GM18502 (cell line): Measurements from ENCODE around the gene ARHGAP33.
"Not testable (repeated sequence)": the region's sequence is repeated elsewhere in the genome, so short reads cannot be mapped to it uniquely, and the experiment has no call there.

Source experiments
- ATAC-seq: cut with Tn5 transposase; IDR thresholded peaks from one replicate; pipeline ENCODE4 v1.9.1; 2021; ENCODE audit warnings: mild to moderate bottlenecking; ENCODE audit not compliant: unreplicated experiment, poor library complexity

ARHGAP33 gene

GRCh38 chr19:35789978-35790944, 14.9 kb downstream of the ARHGAP33 start:
- no peak for ATAC-seq

- ATAC-seq, result no peak
Observed at GRCh38 chr19:35790981-35791813, 15.8 kb downstream of the ARHGAP33 start.

- no peak for ATAC-seq
Observed at GRCh38 chr19:35791814-35792279, 16.5 kb downstream of the ARHGAP33 start.

- no peak for ATAC-seq
Observed at GRCh38 chr19:35792312-35792711, 16.9 kb downstream of the ARHGAP33 start.

GRCh38 chr19:35792888-35793287, 17.5 kb downstream of the ARHGAP33 start:
- ATAC-seq, result no peak

GRCh38 chr19:35793381-35794165, 18.2 kb downstream of the ARHGAP33 start:
- no peak for ATAC-seq

- ATAC-seq, result not testable (repeated sequence)
Observed at GRCh38 chr19:35795564-35795963, 20.2 kb downstream of the ARHGAP33 start.

- no peak for ATAC-seq
Observed at GRCh38 chr19:35796645-35797542, 21.5 kb downstream of the ARHGAP33 start.

GRCh38 chr19:35797663-35798062, 22.3 kb downstream of the ARHGAP33 start:
- no peak for ATAC-seq

- ATAC-seq, result no peak
Observed at GRCh38 chr19:35801828-35802227, 26.5 kb downstream of the ARHGAP33 start.

GRCh38 chr19:35805526-35806102, 30.2 kb downstream of the ARHGAP33 start:
- no peak for ATAC-seq

GRCh38 chr19:35806597-35806996, 31.2 kb downstream of the ARHGAP33 start:
- ATAC-seq, result no peak

- ATAC-seq, result no peak
Observed at GRCh38 chr19:35807633-35808032, 32.3 kb downstream of the ARHGAP33 start.

- ATAC-seq, result no peak
Observed at GRCh38 chr19:35811317-35812219, 36.2 kb downstream of the ARHGAP33 start.

GRCh38 chr19:35812220-35813042, 37.1 kb downstream of the ARHGAP33 start, which contains the start of gene PRODH2:
Gene PRODH2 (minus strand): TSS chr19:35812845. CDS start chr19:35812805, 40 bp downstream.
- ATAC-seq, result no peak

GRCh38 chr19:35813043-35813890, 37.9 kb downstream of the ARHGAP33 start:
- ATAC-seq, result no peak
